Colonic mucosa (tissue), 4 donors: ENCODE data around the gene NUDT1. TPM values are rescaled to one million over a fixed set of nuclear protein-coding genes. Genes with fewer than 3 reads are reported as not detected.

Experiments used
- DNase-seq: peaks from one replicate; pipeline ENCODE4 v3.0.0-alpha.2; 2020
- H3K27ac ChIP-seq: fragments of 200-600 bp; one replicate; pipeline ENCODE4 v1.8.0; 2021
- H3K27me3 ChIP-seq: fragments of 200-600 bp; one replicate; pipeline ENCODE4 v1.8.0; 2021
- H3K36me3 ChIP-seq: fragments of 200-600 bp; one replicate; pipeline ENCODE4 v1.8.0; 2021
- H3K4me1 ChIP-seq: fragments of 200-600 bp; one replicate; pipeline ENCODE4 v1.8.0; 2021; ENCODE audit warnings: mild to moderate bottlenecking
- H3K4me3 ChIP-seq: fragments of 200-600 bp; one replicate; pipeline ENCODE4 v1.8.0; 2021
- H3K9ac ChIP-seq, 2 donors: one replicate each; pipeline ENCODE4 v1.7.0; 2013; ENCODE audit warnings: control low read depth in 2 of 2, low read depth in 2 of 2, low read length in 2 of 2
- H3K9me3 ChIP-seq: fragments of 200-600 bp; one replicate; pipeline ENCODE4 v1.8.0; 2021
- intact Hi-C: fragments of 100-400 bp; cut with DNase I; formaldehyde crosslinking; loops from one replicate; pipeline ENCODE4 v1.14.1; 2022
- microRNA-seq: library from miRNA; unstranded; fragments of <30 nt; microRNA quantifications from one replicate; pipeline ENCODE4, GENCODE V29; 2019
- total RNA-seq, 2 donors: library from RNA; stranded (reverse); fragmentation: NEBNext Ultra II Directional in 1 of 2; extraction: Animal tissue kit (Norgen Biotek cat#: 25700) in 1 of 2; gene quantifications; one replicate each; pipeline ENCODE4 v1.2.1, GENCODE V29; 2021
- TF ChIP-seq, protein P1 (sequence below): fragments of 200-600 bp; IDR thresholded peaks from one replicate; pipeline ENCODE4 v1.8.0; 2022; ENCODE audit warnings: antibody characterized with exemption, mild to moderate bottlenecking
- donor health status: healthy.
- donor health status: DM: no; HTN: no; CAD: no.
- donor health status: DM: no; HTN: no; CAD: no.

The NUDT1 gene
- total RNA-seq, 2 donors from 2014 or later, result 15.0 to 51.6 TPM

DNA sequence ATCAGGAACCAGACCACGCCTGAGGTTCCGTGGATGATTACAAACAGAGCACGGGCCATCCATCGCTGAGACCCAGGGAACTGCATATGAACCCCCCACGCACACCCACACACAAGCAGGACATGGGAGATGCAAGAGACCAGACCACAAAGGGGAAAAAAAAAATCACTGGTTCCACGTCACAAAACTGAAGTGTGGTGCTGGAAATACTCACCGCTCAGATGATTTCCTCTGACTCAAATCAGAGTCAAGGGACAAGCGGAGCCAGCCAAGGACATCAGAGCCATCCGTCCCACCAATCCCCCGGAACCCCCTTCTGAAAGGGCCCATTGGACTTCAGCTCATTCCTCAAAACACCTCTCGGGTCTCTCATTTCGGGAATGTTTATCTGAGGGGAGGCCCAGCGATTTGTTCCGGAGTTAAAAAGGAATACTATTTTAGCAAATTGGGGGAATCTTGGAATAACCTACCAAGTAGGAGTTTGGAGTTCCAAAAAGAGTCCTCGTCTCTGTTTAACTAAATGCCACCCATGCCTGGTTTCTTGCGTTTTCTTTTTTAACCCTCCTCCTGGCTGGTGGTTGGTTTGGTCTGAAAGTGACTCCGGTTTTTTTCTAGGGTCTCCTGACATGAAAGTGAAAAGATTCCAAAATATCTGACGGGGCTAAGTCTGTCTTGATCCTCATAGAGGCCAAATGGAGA is 57.3 kb downstream of the NUDT1 start:
- Histone ChIP-seq H3K4me3 (no peak overlapping the region), H3K4me1 (no peaks in the 10 kb centered on the region), H3K36me3 (no peaks in the 10 kb centered on the region), H3K27me3 (no peaks in the 10 kb centered on the region), H3K9ac (no peak overlapping the region), H3K27ac (no peak overlapping the region), H3K9me3 (no peaks in the 10 kb centered on the region)
- TF ChIP-seq, protein P1, sequence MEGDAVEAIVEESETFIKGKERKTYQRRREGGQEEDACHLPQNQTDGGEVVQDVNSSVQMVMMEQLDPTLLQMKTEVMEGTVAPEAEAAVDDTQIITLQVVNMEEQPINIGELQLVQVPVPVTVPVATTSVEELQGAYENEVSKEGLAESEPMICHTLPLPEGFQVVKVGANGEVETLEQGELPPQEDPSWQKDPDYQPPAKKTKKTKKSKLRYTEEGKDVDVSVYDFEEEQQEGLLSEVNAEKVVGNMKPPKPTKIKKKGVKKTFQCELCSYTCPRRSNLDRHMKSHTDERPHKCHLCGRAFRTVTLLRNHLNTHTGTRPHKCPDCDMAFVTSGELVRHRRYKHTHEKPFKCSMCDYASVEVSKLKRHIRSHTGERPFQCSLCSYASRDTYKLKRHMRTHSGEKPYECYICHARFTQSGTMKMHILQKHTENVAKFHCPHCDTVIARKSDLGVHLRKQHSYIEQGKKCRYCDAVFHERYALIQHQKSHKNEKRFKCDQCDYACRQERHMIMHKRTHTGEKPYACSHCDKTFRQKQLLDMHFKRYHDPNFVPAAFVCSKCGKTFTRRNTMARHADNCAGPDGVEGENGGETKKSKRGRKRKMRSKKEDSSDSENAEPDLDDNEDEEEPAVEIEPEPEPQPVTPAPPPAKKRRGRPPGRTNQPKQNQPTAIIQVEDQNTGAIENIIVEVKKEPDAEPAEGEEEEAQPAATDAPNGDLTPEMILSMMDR, result no peak
- no peak for DNase-seq
- intact Hi-C loops, result no loop called here

DNA sequence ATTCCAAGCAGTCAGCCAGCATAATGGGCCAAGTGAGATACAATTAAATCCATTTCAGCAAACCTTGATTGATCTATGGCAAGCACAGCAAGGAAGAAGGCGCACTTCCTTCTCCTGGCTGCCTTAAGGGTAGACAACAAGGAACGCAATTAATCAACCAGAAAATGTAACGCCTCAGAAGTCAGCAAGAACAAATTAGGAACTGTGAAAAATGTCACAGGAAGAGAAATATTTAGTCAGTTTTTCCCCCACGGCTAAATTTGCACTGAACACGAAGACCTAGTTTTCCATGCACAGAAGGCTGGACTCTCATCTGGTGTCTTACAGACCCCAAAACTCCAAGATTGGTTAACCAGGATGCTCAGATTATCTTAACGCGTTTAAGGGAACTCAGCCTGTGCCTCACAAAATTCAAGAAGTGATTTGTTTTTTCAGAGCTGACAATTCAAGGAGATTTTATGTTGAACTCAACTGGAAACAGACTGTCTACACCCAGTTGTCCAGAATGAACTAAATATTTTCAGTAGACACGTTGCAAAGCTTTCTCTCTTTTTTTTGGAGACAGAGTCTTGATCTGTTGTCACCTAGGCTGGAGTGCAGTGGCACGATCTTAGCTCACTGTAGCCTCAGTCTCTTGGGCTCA is 58.0 kb downstream of the NUDT1 start:
- no peak for DNase-seq
- Histone ChIP-seq H3K9ac (no peak overlapping the region), H3K27ac (no peak overlapping the region), H3K9me3 (no peaks in the 10 kb centered on the region), H3K27me3 (no peaks in the 10 kb centered on the region), H3K36me3 (no peaks in the 10 kb centered on the region), H3K4me1 (no peaks in the 10 kb centered on the region), H3K4me3 (no peak overlapping the region)
- intact Hi-C loops, result no loop called here
- TF ChIP-seq, protein P1, result no peak

Small RNA genes within 50 kb of the gene (microRNA-seq; reads per million reads assigned to microRNA genes)
- gene MIR6836, result not detected

Other genes starting within 250 kb of the NUDT1 start
- gene MAD1L1, start 9.3 kb upstream of the NUDT1 start, total RNA-seq, result 10 to 100 TPM; 18.2 to 47.0 TPM
- gene MRM2, start within 50 bp of the NUDT1 start, total RNA-seq, result 10 to 100 TPM; 17.3 to 27.0 TPM
- gene SNX8, start 72.2 kb downstream of the NUDT1 start, total RNA-seq, result 10 to 100 TPM; 22.4 to 36.7 TPM
- 100 to 1,000 TPM in 1 of 2 donors, 10 to 100 TPM in 1; 94.4 to 180 TPM for gene EIF3B, start 112.6 kb downstream of the NUDT1 start, total RNA-seq
- 1 to 10 TPM; 8.7 to 8.8 TPM for gene CHST12, start 161.4 kb downstream of the NUDT1 start, total RNA-seq
- gene GRIFIN, start 234.2 kb downstream of the NUDT1 start, total RNA-seq, result not detected